NB4 (cell line): ENCODE results near the gene SLC9A1.

Experiments used
- DNase-seq: peaks from one replicate; pipeline ENCODE4 v3.0.0; 2010; ENCODE audit warnings: low read depth
- H3K4me3 ChIP-seq: one replicate; pipeline ENCODE4 v1.5.1; 2011; ENCODE audit warnings: mild to moderate bottlenecking, low read depth, low read length, moderate library complexity
- MYC ChIP-seq: IDR thresholded peaks from 2 replicates; pipeline ENCODE4 v1.6.1; 2011; ENCODE audit warnings: low read depth, low read length
- POLR2A ChIP-seq: IDR thresholded peaks from 2 replicates; pipeline ENCODE4 v1.6.1; 2011; ENCODE audit warnings: mild to moderate bottlenecking; ENCODE audit not compliant: insufficient read length; ENCODE audit errors: extremely low read depth
- TF ChIP-seq, protein P1 (sequence below): IDR thresholded peaks from one replicate; pipeline ENCODE4 v1.5.1; 2012; ENCODE audit warnings: low read depth, low read length
- TF ChIP-seq, protein P2 (sequence below): IDR thresholded peaks from 2 replicates; pipeline ENCODE4 v1.6.1; 2011; ENCODE audit warnings: low read depth, low read length

The SLC9A1 gene

DNA sequence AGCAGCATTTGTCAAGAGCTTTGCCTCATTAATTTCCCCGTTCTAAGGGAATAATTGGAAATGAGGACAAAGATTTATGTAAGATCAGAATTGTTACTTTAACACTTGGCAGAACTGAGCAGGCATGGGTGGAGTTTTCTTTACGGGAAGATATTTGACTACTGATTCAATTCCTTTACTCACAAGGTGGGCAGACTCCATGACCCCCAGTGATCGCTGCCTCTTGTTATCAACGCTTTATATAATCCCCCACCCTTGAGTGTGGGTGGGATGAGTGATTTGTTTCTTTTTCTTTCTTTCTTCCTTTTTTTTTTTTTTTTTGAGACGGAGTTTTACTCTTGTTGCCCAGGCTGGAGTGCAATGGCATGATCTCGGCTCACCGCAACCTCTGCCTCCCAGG is 77.0 kb downstream of the SLC9A1 start:
- TF ChIP-seq, protein P1, sequence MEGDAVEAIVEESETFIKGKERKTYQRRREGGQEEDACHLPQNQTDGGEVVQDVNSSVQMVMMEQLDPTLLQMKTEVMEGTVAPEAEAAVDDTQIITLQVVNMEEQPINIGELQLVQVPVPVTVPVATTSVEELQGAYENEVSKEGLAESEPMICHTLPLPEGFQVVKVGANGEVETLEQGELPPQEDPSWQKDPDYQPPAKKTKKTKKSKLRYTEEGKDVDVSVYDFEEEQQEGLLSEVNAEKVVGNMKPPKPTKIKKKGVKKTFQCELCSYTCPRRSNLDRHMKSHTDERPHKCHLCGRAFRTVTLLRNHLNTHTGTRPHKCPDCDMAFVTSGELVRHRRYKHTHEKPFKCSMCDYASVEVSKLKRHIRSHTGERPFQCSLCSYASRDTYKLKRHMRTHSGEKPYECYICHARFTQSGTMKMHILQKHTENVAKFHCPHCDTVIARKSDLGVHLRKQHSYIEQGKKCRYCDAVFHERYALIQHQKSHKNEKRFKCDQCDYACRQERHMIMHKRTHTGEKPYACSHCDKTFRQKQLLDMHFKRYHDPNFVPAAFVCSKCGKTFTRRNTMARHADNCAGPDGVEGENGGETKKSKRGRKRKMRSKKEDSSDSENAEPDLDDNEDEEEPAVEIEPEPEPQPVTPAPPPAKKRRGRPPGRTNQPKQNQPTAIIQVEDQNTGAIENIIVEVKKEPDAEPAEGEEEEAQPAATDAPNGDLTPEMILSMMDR, result no peak
- TF ChIP-seq, protein P2, sequence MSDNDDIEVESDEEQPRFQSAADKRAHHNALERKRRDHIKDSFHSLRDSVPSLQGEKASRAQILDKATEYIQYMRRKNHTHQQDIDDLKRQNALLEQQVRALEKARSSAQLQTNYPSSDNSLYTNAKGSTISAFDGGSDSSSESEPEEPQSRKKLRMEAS, result no peak
- TF ChIP-seq MYC, result no peak
- no peak for TF ChIP-seq POLR2A
- no peak for DNase-seq
- H3K4me3 ChIP-seq, result no peak overlapping the region

GRCh38 chr1:27076803-27077202 is 78.1 kb downstream of the SLC9A1 start:
- no peak overlapping the region for H3K4me3 ChIP-seq
- TF ChIP-seq, protein P2, result no peak
- TF ChIP-seq, protein P1, result no peak
- TF ChIP-seq POLR2A (no peak), MYC (no peak)
- DNase-seq, result no peak

DNA sequence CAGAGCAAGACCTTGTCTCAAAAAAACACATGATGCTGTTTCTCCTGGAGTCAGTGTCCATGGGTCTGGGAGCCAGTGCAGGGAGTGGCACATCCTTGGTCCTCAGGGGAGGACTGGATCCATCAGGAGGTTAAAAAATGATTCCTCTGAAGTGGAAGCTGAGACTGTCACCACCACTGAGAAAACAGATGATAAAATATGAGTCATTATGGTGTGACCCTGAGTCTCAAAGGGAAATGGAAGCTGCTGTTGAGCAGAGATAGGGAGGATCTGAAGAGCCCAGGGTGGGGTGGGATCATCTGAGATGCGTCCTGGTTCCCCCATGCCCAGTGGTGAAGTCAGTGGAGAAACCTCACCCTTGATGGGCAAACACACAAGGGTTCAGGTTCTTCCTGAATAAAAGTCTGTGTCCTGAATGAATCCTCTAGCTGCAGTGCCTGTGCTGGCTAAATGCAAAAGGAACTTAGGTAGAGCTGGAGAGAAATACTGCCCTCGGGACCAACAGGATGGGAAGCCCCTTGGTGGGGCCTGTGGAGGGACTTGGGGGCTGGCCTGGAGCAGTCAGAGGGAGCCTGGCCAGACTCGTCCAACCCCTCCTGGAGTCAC is 80.6 kb downstream of the SLC9A1 start:
- H3K4me3 ChIP-seq, result no peak overlapping the region
- DNase-seq, result peak; percentile 40
- TF ChIP-seq, protein P1, result no peak
- TF ChIP-seq, protein P2, result no peak
- no peak for TF ChIP-seq POLR2A
- TF ChIP-seq MYC, result no peak

DNA sequence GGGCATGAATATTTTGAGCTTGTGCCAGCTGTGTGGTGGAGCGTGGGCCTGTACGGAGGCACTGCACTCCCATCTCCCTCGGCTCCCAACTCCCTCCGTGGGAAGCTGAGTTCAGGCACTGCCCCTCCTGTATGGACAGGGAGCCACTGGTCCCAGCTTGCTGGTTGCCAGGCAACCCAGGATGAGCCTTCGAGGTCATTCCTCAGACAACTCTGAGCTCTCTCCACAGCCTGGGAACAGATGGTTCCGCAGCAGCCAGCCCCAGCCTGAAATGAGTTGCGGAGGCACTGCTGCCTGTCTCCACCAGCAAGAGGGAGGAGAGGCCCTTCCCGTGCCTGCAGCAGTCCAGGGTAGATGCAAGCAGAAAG is 83.9 kb downstream of the SLC9A1 start:
- no peak overlapping the region for H3K4me3 ChIP-seq
- TF ChIP-seq, protein P2, result no peak
- no peak for TF ChIP-seq POLR2A
- TF ChIP-seq MYC, result no peak
- TF ChIP-seq, protein P1, result no peak
- no peak for DNase-seq

GRCh38 chr1:27070390-27071048 is 84.4 kb downstream of the SLC9A1 start:
- H3K4me3 ChIP-seq, result no peak overlapping the region
- DNase-seq, result no peak
- TF ChIP-seq, protein P2, result peak; percentile 32; the same call in 1 of the 2 replicates
- TF ChIP-seq, protein P1, result no peak

DNA sequence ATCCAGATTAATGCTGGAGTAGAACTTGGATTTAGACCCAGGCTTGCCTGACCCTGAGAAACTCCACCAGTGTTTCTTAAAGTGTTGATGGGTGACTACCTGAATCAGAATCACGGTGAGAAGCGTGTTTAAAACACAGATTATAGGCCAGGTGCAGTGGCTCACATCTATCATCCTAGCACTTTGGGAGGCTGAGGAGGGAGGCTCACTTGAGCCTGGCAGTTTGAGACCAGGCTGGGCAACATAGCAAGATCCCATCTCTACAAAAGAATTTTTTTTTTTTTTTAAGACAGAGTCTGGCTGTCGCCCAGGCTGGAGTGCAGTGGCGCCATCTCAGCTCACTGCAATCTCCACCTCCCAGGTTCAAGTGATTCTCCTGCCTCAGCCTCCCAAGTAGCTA is 86.0 kb downstream of the SLC9A1 start:
- no peak for DNase-seq
- TF ChIP-seq, protein P1, result no peak
- TF ChIP-seq POLR2A (no peak), MYC (no peak)
- TF ChIP-seq, protein P2, result no peak
- no peak overlapping the region for H3K4me3 ChIP-seq
